Large intestine (tissue), 12 donors: Measurements from ENCODE around the gene FANCE. TPM values are rescaled to one million over a fixed set of nuclear protein-coding genes. Genes with fewer than 3 reads are reported as not detected.
A peak's percentile ranks its signal among the peaks of the same experiment; 100 is the strongest.

ENCODE experiments used
- DNase-seq, 2 donors: peaks; one replicate each; pipeline versions ENCODE4 v3.0.0 to v3.0.0-alpha.2; 2013
- H3K27ac ChIP-seq: one replicate; pipeline ENCODE4 v1.5.1; 2013; ENCODE audit warnings: low read length
- H3K27me3 ChIP-seq: 2 replicates; pipeline ENCODE4 v1.6.1; 2013; ENCODE audit warnings: low read length; ENCODE audit not compliant: control insufficient read depth, insufficient read depth
- H3K36me3 ChIP-seq: 2 replicates; pipeline ENCODE4 v1.6.1; 2013; ENCODE audit warnings: low read length; ENCODE audit not compliant: control insufficient read depth, insufficient read depth
- H3K4me1 ChIP-seq: one replicate; pipeline ENCODE4 v1.6.1; 2013; ENCODE audit warnings: low read length; ENCODE audit not compliant: control insufficient read depth, insufficient read depth
- H3K4me3 ChIP-seq: one replicate; pipeline ENCODE4 v1.5.1; 2013; ENCODE audit warnings: low read length
- H3K9me3 ChIP-seq: one replicate; pipeline ENCODE4 v1.6.1; 2013; ENCODE audit warnings: mild to moderate bottlenecking, low read depth, low read length, moderate library complexity; ENCODE audit not compliant: control insufficient read depth
- WGBS: methylation state at CpG from one replicate; pipeline ENCODE4 v1.1.5; 2013; ENCODE audit warnings: low lambda C conversion rate; ENCODE audit not compliant: insufficient coverage; 5-methylcytosine and 5-hydroxymethylcytosine counted together
- long read RNA-seq, 11 donors: transcript quantifications; one replicate each; lab custom pipeline, GENCODE V29; 2026
- polyA plus RNA-seq: library from polyadenylated mRNA; unstranded; fragments of 120-200 nt; gene quantifications from one replicate; pipeline ENCODE4 v1.2.1, GENCODE V29; 2013

Gene FANCE
- 9.6 TPM for polyA plus RNA-seq
- long read RNA-seq, donor 1, partial matches to known transcripts: 0 of 1 reads
- long read RNA-seq, donor 1, other reads (novel, unspliced or antisense): 0 of 1 reads
- long read RNA-seq, donor 2, partial matches to known transcripts: 0 of 1 reads
- long read RNA-seq, donor 2, other reads (novel, unspliced or antisense): 0 of 1 reads
- long read RNA-seq, donor 3, partial matches to known transcripts: 10 of 13 reads
- long read RNA-seq, donor 3, other reads (novel, unspliced or antisense): 0 of 13 reads
- long read RNA-seq, donor 4: 0 reads
- long read RNA-seq, donor 5, partial matches to known transcripts: 0 of 3 reads
- long read RNA-seq, donor 5, other reads (novel, unspliced or antisense): 0 of 3 reads
- long read RNA-seq, donor 6, partial matches to known transcripts: 0 of 2 reads
- long read RNA-seq, donor 6, other reads (novel, unspliced or antisense): 0 of 2 reads
- long read RNA-seq, donor 7, partial matches to known transcripts: 0 of 2 reads
- long read RNA-seq, donor 7, other reads (novel, unspliced or antisense): 0 of 2 reads
- long read RNA-seq, donor 8, partial matches to known transcripts: 0 of 2 reads
- long read RNA-seq, donor 8, other reads (novel, unspliced or antisense): 0 of 2 reads
- long read RNA-seq, donor 9: 0 reads
- long read RNA-seq, donor 10, partial matches to known transcripts: 0 of 1 reads
- long read RNA-seq, donor 10, other reads (novel, unspliced or antisense): 0 of 1 reads
- long read RNA-seq, donor 11: 0 reads

DNA sequence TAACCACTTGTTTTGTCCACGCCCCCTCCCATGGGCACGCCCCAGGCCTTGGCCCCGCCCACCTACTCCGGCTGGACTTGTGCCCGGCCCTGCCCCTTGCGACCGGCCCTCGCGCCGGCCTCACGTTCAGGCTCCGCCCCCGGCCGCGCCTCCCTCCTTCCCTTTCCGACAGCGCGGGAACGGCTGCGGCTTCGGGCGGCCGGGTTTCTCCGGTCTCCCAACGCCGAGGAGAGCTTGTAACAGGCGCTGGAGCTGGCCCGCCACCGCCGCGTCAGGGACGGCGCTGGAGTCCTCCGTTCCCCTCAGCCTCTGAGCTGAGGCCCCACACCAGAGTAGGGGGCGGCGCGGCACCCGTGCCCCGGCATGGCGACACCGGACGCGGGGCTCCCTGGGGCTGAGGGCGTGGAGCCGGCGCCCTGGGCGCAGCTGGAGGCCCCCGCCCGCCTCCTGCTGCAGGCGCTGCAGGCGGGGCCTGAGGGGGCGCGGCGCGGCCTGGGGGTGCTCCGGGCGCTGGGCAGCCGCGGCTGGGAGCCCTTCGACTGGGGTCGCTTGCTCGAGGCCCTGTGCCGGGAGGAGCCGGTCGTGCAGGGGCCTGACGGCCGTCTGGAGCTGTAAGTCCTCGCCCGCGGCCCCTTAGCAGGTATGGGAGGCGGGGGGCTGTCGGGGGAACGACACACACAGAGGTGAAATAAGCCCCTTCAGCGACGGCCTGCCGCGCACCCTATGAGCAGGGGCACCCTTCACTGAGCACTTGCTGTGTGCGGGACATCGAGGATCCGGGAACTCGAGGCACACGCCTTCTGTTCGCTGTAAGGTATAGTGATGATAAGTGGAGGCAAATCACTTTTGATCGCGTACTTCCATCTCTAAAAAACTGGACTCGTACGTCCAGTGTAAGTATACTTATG is at the start of gene FANCE:
FANCE (plus strand) TSS at position 156 of the 908 bp plus-strand sequence; CDS start at position 364, 208 bp downstream.
- Histone ChIP-seq H3K9me3 (no peaks in the 10 kb centered on the region), H3K4me1 (peaks cover 19% of the 10 kb centered on the region), H3K4me3 (peak within 1 kb of the TSS; percentile 64), H3K27ac (peak within 1 kb of the TSS; percentile 78), H3K27me3 (no peaks in the 10 kb centered on the region), H3K36me3 (peaks cover 17% of the 10 kb centered on the region)
- DNase-seq: peak; percentile 94 to 96
- WGBS: 10% methylated on average over 2 of the region's 87 CpGs

DNA sequence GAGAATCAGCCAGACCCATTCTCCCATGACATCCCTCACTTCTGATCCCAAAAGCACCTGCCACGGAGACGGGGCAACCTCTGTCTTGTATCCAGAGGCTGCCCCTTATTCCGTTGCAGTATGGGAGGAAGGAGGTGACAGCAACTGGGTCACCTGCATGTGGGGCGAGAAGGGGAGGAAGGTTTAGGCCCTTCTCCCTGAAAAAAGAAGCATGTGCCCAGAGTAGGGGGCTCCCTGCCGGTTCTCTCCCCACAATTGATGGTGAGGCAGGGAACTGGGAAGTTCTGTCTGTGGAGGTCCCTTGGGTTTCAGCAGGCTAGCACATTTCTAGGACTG is 49.3 kb upstream of the FANCE start:
- Histone ChIP-seq H3K4me1 (peaks cover 19% of the 10 kb centered on the region), H3K27ac (no peak overlapping the region), H3K9me3 (no peaks in the 10 kb centered on the region), H3K36me3 (peaks cover 2% of the 10 kb centered on the region), H3K27me3 (no peaks in the 10 kb centered on the region), H3K4me3 (no peak overlapping the region)
- no peak for DNase-seq
- no CpG with 5 or more reads among the region's 5 CpGs for WGBS

DNA sequence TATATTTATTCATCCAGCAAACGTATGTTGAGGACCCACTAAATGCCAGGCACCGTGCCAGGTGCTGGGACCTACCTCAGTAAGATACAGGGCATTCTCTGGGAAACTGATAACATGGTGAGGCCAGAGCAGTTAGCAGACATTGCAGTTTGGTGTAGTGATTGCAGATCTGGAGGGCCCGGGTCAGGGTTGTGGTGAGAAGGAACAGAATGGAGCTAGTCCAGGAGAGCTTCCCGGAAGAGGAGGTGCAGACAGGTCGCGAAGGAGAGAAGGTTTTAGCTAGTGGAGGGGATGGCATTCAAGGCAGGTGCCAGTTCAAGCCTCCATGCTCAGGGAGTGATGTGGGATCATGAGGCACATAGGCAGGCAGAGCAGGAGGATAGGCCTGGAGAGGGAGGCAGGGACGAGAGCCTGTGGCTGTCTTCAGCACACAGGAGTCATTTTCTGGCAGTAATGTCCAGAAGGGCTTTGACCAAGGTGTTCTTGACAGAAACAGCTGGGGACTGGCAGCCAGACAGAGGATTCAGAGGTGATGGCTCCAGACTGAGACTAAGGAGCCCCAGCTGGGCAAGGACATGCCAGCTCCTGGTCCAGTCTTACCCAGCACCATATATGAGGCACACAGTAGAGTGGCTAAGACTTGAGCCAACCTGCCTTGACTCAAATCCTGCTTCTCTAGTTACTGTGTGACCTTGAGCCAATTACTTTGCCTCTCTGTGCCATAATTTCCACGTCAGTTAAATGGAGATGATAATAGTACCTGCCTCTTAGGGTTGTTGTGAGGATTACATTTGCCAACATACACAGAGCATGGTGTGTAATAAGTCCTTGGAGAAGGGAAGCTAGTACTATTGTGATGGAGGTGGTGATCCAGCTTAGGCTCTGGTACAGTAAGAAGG is 48.3 kb upstream of the FANCE start:
- Histone ChIP-seq H3K27me3 (no peaks in the 10 kb centered on the region), H3K27ac (no peak overlapping the region)

DNA sequence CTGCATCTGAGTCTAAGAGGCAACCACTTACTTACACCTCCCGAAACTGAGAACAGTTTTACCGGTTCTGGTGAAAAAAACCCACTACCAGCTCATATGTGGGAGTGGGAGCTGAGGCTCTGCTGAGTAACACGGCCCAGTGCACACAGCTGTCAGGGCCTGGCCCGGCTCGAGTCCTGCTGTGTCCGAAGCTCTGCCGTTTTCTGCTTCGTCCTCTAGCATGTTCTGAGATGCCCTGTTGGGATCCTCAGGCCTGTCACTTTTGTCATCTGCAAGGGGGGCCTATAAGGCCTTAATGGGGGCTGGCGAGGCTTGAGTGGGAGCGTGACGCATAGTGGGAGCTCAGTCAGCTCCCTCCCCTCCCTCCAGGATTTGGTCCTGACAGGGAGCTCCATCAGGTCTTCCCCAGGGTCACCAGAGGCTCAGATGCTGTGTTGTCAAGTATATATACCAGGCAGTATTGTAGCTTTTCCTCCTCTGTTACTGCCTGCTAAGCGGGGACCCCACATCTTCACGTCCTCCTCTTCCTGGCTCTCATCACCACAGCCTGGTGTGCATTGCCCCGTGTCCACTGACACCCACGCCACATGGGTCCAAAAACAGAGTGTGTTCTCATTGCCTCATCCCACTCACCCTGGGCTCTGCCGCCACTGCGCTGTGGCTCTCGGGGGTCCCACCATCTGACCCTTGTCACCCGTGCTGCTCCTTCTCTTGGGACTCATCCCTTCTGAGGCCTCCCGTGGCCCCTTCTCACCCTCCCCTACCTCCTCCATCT is 45.2 kb upstream of the FANCE start:
- H3K27me3 ChIP-seq: no peaks in the 10 kb centered on the region
- H3K27ac ChIP-seq: no peak overlapping the region
- H3K36me3 ChIP-seq: peaks cover 12% of the 10 kb centered on the region
- DNase-seq: no peak
- H3K9me3 ChIP-seq: no peaks in the 10 kb centered on the region
- no peak overlapping the region for H3K4me3 ChIP-seq
- H3K4me1 ChIP-seq: peaks cover 21% of the 10 kb centered on the region
- WGBS: no CpG with 5 or more reads among the region's 20 CpGs

More for the DNA sequence above, 48.3 kb upstream of the FANCE start:
- H3K4me1 ChIP-seq: peaks cover 14% of the 10 kb centered on the region
- DNase-seq: no peak
- H3K36me3 ChIP-seq: peaks cover 2% of the 10 kb centered on the region
- no peak overlapping the region for H3K4me3 ChIP-seq
- WGBS: no CpG with 5 or more reads among the region's 8 CpGs
- H3K9me3 ChIP-seq: no peaks in the 10 kb centered on the region

DNA sequence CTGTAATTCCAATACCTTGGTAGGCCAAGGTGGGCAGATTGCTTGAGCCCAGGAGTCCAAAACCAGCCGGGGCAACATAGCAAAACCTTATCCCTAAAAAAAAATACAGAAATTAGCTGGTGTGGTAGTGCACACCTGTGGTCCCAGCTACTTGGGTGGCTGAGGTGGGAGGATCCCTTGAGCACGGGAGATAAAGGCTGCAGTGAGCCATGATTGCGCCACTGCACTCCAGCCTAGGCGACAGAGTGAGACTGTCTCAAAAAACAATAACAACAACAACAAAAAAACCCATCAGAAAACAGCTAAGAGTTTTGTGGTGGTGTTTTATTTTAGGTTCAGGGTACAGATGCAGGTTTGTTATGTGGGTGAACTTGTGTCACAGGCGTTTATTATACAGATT is 42.9 kb upstream of the FANCE start:
- Histone ChIP-seq H3K27me3 (no peaks in the 10 kb centered on the region), H3K36me3 (peaks cover 30% of the 10 kb centered on the region), H3K4me1 (peaks cover 7% of the 10 kb centered on the region), H3K27ac (peak overlapping the region; percentile 19), H3K4me3 (no peak overlapping the region), H3K9me3 (no peaks in the 10 kb centered on the region)
- 60% methylated on average over 1 of the region's 5 CpGs for WGBS
- DNase-seq: no peak

- WGBS: 100% methylated on average over 1 of the region's 3 CpGs
- Histone ChIP-seq H3K9me3 (no peaks in the 10 kb centered on the region), H3K27me3 (no peaks in the 10 kb centered on the region), H3K27ac (peak overlapping the region; percentile 46), H3K4me1 (peaks cover 7% of the 10 kb centered on the region), H3K4me3 (no peak overlapping the region), H3K36me3 (peaks cover 30% of the 10 kb centered on the region)
- DNase-seq: no peak
Measured at GRCh38 chr6:35410131-35410530, 42.0 kb upstream of the FANCE start.

DNA sequence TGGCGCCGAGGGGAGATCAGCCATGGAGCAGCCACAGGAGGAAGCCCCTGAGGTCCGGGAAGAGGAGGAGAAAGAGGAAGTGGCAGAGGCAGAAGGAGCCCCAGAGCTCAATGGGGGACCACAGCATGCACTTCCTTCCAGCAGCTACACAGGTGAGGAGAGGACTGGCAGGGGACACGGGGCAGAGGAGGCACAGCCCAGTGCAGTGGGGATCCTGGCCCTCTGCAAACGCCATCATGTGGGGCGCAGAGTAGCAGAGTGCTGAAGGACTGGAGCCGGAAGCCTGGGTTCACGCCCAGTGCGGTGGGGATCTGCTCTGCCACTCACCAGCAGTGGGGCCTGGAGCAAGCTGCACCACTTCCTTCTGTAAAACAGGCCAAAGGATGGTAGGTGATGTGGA is 41.1 kb upstream of the FANCE start:
- H3K9me3 ChIP-seq: no peaks in the 10 kb centered on the region
- WGBS: no CpG with 5 or more reads among the region's 9 CpGs
- no peaks in the 10 kb centered on the region for H3K27me3 ChIP-seq
- H3K27ac ChIP-seq: no peak overlapping the region
- DNase-seq: no peak
- H3K4me1 ChIP-seq: peaks cover 7% of the 10 kb centered on the region
- H3K36me3 ChIP-seq: peaks cover 30% of the 10 kb centered on the region
- H3K4me3 ChIP-seq: no peak overlapping the region

GRCh38 chr6:35412102-35412501 is 40.0 kb upstream of the FANCE start:
- no CpG with 5 or more reads among the region's 8 CpGs for WGBS
- DNase-seq: no peak
- Histone ChIP-seq H3K4me3 (no peak overlapping the region), H3K4me1 (peaks cover 7% of the 10 kb centered on the region), H3K27ac (no peak overlapping the region), H3K9me3 (no peaks in the 10 kb centered on the region), H3K36me3 (peaks cover 34% of the 10 kb centered on the region), H3K27me3 (no peaks in the 10 kb centered on the region)

GRCh38 chr6:35413911-35414310 is 38.2 kb upstream of the FANCE start:
- H3K4me3 ChIP-seq: no peak overlapping the region
- H3K9me3 ChIP-seq: no peaks in the 10 kb centered on the region
- WGBS: no CpG with 5 or more reads among the region's 6 CpGs
- H3K4me1 ChIP-seq: peaks cover 20% of the 10 kb centered on the region
- H3K27me3 ChIP-seq: no peaks in the 10 kb centered on the region
- no peak overlapping the region for H3K27ac ChIP-seq
- DNase-seq: no peak
- peaks cover 34% of the 10 kb centered on the region for H3K36me3 ChIP-seq
